Colonic mucosa (tissue), 4 donors: ENCODE data around the gene MAGEA11. TPM values are rescaled to one million over a fixed set of nuclear protein-coding genes. Genes with fewer than 3 reads are reported as not detected.

Source experiments
- DNase-seq: peaks from one replicate; pipeline ENCODE4 v3.0.0-alpha.2; 2020
- H3K27ac ChIP-seq: fragments of 200-600 bp; one replicate; pipeline ENCODE4 v1.8.0; 2021
- H3K27me3 ChIP-seq: fragments of 200-600 bp; one replicate; pipeline ENCODE4 v1.8.0; 2021
- H3K36me3 ChIP-seq: fragments of 200-600 bp; one replicate; pipeline ENCODE4 v1.8.0; 2021
- H3K4me1 ChIP-seq: fragments of 200-600 bp; one replicate; pipeline ENCODE4 v1.8.0; 2021; ENCODE audit warnings: mild to moderate bottlenecking
- H3K4me3 ChIP-seq: fragments of 200-600 bp; one replicate; pipeline ENCODE4 v1.8.0; 2021
- H3K9ac ChIP-seq, 2 donors: one replicate each; pipeline ENCODE4 v1.7.0; 2013; ENCODE audit warnings: control low read depth in 2 of 2, low read depth in 2 of 2, low read length in 2 of 2
- H3K9me3 ChIP-seq: fragments of 200-600 bp; one replicate; pipeline ENCODE4 v1.8.0; 2021
- intact Hi-C: fragments of 100-400 bp; cut with DNase I; formaldehyde crosslinking; loops from one replicate; pipeline ENCODE4 v1.14.1; 2022
- total RNA-seq, 2 donors: library from RNA; stranded (reverse); fragmentation: NEBNext Ultra II Directional in 1 of 2; extraction: Animal tissue kit (Norgen Biotek cat#: 25700) in 1 of 2; gene quantifications; one replicate each; pipeline ENCODE4 v1.2.1, GENCODE V29; 2021
- TF ChIP-seq, protein P1 (sequence below): fragments of 200-600 bp; IDR thresholded peaks from one replicate; pipeline ENCODE4 v1.8.0; 2022; ENCODE audit warnings: antibody characterized with exemption, mild to moderate bottlenecking
- donor health status: healthy.
- donor health status: DM: no; HTN: no; CAD: no.
- donor health status: DM: no; HTN: no; CAD: no.

Gene MAGEA11
- total RNA-seq, 2 donors from 2014 or later: not detected

DNA sequence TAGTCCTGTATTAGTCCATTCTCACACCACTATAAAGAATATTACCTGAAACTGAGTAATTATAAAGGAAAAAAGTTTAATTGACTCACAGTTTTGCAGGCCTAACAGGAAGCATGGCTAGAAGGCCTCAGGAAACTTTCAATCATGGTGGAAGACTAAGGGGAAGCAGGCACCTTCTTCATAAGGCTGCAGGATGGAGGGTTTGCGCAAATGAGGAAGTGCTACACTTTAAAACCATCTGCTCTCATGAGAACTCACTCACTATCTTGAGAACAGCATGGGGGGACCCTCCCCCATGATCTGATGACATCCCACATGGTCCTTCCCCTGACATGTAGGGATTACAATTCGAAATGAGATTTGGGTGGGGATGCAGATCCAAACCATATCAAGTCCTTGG is 12.1 kb upstream of the MAGEA11 start:
- TF ChIP-seq, protein P1, sequence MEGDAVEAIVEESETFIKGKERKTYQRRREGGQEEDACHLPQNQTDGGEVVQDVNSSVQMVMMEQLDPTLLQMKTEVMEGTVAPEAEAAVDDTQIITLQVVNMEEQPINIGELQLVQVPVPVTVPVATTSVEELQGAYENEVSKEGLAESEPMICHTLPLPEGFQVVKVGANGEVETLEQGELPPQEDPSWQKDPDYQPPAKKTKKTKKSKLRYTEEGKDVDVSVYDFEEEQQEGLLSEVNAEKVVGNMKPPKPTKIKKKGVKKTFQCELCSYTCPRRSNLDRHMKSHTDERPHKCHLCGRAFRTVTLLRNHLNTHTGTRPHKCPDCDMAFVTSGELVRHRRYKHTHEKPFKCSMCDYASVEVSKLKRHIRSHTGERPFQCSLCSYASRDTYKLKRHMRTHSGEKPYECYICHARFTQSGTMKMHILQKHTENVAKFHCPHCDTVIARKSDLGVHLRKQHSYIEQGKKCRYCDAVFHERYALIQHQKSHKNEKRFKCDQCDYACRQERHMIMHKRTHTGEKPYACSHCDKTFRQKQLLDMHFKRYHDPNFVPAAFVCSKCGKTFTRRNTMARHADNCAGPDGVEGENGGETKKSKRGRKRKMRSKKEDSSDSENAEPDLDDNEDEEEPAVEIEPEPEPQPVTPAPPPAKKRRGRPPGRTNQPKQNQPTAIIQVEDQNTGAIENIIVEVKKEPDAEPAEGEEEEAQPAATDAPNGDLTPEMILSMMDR: no peak
- Histone ChIP-seq H3K9me3 (no peaks in the 10 kb centered on the region), H3K9ac (no peak overlapping the region), H3K4me3 (no peak overlapping the region), H3K36me3 (no peaks in the 10 kb centered on the region), H3K4me1 (no peaks in the 10 kb centered on the region), H3K27ac (no peak overlapping the region), H3K27me3 (no peaks in the 10 kb centered on the region)
- intact Hi-C loops: no loop called here
- DNase-seq: no peak

DNA sequence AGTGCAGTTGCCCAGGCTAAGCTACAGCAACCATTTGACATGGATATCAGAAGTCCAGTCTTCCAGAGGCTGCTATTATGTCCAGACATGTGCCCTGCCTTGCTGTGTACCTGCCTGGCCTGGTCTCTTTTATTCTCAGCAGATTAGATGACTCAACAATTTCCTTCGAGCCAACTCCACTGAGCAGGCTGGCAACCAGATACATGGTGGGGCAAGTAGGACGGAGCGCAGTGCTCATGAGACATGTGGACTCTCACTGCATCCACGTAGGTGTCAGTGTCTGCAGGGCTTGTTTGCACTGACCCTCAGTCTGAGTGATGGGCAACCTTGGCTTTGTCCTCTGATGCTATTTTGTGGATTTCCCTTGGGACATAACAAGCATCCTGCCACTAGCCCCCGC is 7.2 kb upstream of the MAGEA11 start:
- Histone ChIP-seq H3K4me1 (no peaks in the 10 kb centered on the region), H3K9ac (no peak overlapping the region), H3K27ac (no peak overlapping the region), H3K36me3 (no peaks in the 10 kb centered on the region), H3K9me3 (no peaks in the 10 kb centered on the region), H3K27me3 (no peaks in the 10 kb centered on the region), H3K4me3 (no peak overlapping the region)
- DNase-seq: no peak
- intact Hi-C loops: no loop called here
- TF ChIP-seq, protein P1: no peak

DNA sequence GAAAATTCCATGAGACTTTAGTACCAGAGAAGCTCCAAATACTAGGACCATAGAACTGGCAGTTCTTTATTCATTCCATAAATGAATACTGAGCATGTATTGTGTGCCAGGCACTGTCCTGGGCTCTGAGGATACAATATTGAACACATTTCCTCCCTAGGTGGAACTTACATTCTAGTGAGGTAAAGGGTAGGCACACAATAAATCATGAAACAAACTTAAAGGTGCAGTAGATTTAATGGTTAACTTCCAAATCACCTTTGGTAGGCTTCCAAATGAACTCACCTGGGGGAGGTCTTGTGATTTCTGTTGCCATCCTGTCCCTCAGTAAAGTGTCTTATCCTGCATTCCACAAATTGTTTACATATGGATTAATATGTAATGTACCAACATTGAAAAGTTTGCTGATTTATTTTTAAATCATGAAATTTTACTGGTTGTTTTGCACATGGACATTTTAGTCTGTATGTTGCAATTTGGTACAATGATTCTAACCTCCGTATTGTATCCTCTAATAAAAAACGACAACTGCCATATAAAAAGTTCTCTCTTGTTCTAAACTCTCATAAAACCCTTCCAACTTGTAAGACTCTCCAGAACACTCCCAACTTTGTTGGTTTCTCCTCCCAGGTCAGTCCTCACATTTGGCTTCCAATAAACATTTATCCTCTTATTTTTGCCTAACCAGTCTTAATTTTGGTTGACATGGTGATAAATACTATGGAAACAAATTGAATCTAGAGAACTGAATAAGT is 4.5 kb upstream of the MAGEA11 start:
- intact Hi-C loops: no loop called here
- TF ChIP-seq, protein P1: no peak
- Histone ChIP-seq H3K9ac (no peak overlapping the region), H3K4me3 (no peak overlapping the region), H3K27ac (no peak overlapping the region), H3K9me3 (no peaks in the 10 kb centered on the region), H3K27me3 (no peaks in the 10 kb centered on the region), H3K36me3 (no peaks in the 10 kb centered on the region), H3K4me1 (no peaks in the 10 kb centered on the region)
- no peak for DNase-seq

- H3K9ac ChIP-seq: no peak overlapping the region
- no peak overlapping the region for H3K4me3 ChIP-seq
- no peaks in the 10 kb centered on the region for H3K4me1 ChIP-seq
- H3K27me3 ChIP-seq: no peaks in the 10 kb centered on the region
- no peak for DNase-seq
- TF ChIP-seq, protein P1: no peak
- no peaks in the 10 kb centered on the region for H3K36me3 ChIP-seq
- no peak overlapping the region for H3K27ac ChIP-seq
- H3K9me3 ChIP-seq: no peaks in the 10 kb centered on the region
- intact Hi-C loops: no loop called here
Measured at GRCh38 chrX:149712831-149713230, 971 bp downstream of the MAGEA11 start.

- no peaks in the 10 kb centered on the region for H3K9me3 ChIP-seq
- DNase-seq: no peak
- H3K36me3 ChIP-seq: no peaks in the 10 kb centered on the region
- intact Hi-C loops: no loop called here
- H3K9ac ChIP-seq: no peak overlapping the region
- no peaks in the 10 kb centered on the region for H3K4me1 ChIP-seq
- TF ChIP-seq, protein P1: no peak
- H3K27ac ChIP-seq: no peak overlapping the region
- no peaks in the 10 kb centered on the region for H3K27me3 ChIP-seq
- no peak overlapping the region for H3K4me3 ChIP-seq
Measured at GRCh38 chrX:149713279-149714050, 1.6 kb downstream of the MAGEA11 start.
